ENCODE results near the gene HSPA1A. TPM values are rescaled to one million over a fixed set of nuclear protein-coding genes. Genes with fewer than 3 reads are reported as not detected.

HSPA1A gene
- total and polyA plus RNA-seq, 4 donors = 28.8 to 120 (median 77.6) TPM

- Histone ChIP-seq H3K4me1 (ENCODE audit: control insufficient read depth in 4 of 4, insufficient read depth in 4 of 4, low read length in 3 of 4) (peaks cover 6 to 10% (median 9%) of the 10 kb centered on the region in 4 donors), H3K27me3 (ENCODE audit: control insufficient read depth in 4 of 4, insufficient read depth in 4 of 4, low read length in 3 of 4) (no peaks in the 10 kb centered on the region), H3K9ac (ENCODE audit: low read depth in 1 of 2, low read length in 2 of 2) (no peak overlapping the region), H3K27ac (ENCODE audit: low read depth in 1 of 2, low read length in 2 of 2) (no peak overlapping the region), H3K4me3 (ENCODE audit: low read depth in 1 of 3, low read length in 3 of 3) (no peak overlapping the region), H3K36me3 (ENCODE audit: control insufficient read depth in 4 of 4, insufficient read depth in 3 of 4, low read depth in 1 of 4, low read length in 3 of 4) (peaks cover 17 to 35% (median 26%) of the 10 kb centered on the region in 4 donors), H3K9me3 (ENCODE audit: control insufficient read depth in 4 of 4, low read length in 3 of 4) (no peaks in the 10 kb centered on the region)
- no peak for DNase-seq (ENCODE audit: low spot score)
- TF ChIP-seq MAX (IDR thresholded peaks at IDR 0.05) = no peak
- TF ChIP-seq FOXA2 (IDR thresholded peaks at IDR 0.05) = no peak
- no peak for TF ChIP-seq FOXA1 (IDR thresholded peaks at IDR 0.05)
- TF ChIP-seq RAD21 (IDR thresholded peaks at IDR 0.05) = no peak
- WGBS = 91% methylated on average over 9 of the region's 9 CpGs
Observed at GRCh38 chr6:31842053-31842452, 26.7 kb downstream of the HSPA1A start.

- Histone ChIP-seq H3K4me1 (ENCODE audit: control insufficient read depth in 4 of 4, insufficient read depth in 4 of 4, low read length in 3 of 4) (peaks cover 0 to 3% (median 0%) of the 10 kb centered on the region in 4 donors), H3K4me3 (ENCODE audit: low read depth in 1 of 3, low read length in 3 of 3) (no peak overlapping the region), H3K27me3 (ENCODE audit: control insufficient read depth in 4 of 4, insufficient read depth in 4 of 4, low read length in 3 of 4) (no peaks in the 10 kb centered on the region), H3K9me3 (ENCODE audit: control insufficient read depth in 4 of 4, low read length in 3 of 4) (no peaks in the 10 kb centered on the region), H3K9ac (ENCODE audit: low read depth in 1 of 2, low read length in 2 of 2) (no peak overlapping the region), H3K27ac (ENCODE audit: low read depth in 1 of 2, low read length in 2 of 2) (no peak overlapping the region), H3K36me3 (ENCODE audit: control insufficient read depth in 4 of 4, insufficient read depth in 3 of 4, low read depth in 1 of 4, low read length in 3 of 4) (peaks cover 4 to 14% (median 11%) of the 10 kb centered on the region in 4 donors)
- 98% methylated on average over 3 of the region's 3 CpGs for WGBS
- TF ChIP-seq MAX (IDR thresholded peaks at IDR 0.05) (no peak), FOXA2 (IDR thresholded peaks at IDR 0.05) (no peak), TAF1 (conservative IDR thresholded peaks at IDR 0.05) (no peak), JUND (IDR thresholded peaks at IDR 0.05) (no peak), EGR1 (IDR thresholded peaks at IDR 0.05; ENCODE audit: low read depth in 2 of 2) (no peak)
- no peak for DNase-seq (ENCODE audit: low spot score)
Observed at GRCh38 chr6:31844507-31844906, 29.2 kb downstream of the HSPA1A start.

GRCh38 chr6:31847276-31847978, 32.1 kb downstream of the HSPA1A start:
- Histone ChIP-seq H3K9ac (ENCODE audit: low read depth in 1 of 2, low read length in 2 of 2) (no peak overlapping the region), H3K4me1 (ENCODE audit: control insufficient read depth in 4 of 4, insufficient read depth in 4 of 4, low read length in 3 of 4) (peaks cover 6 to 10% (median 7%) of the 10 kb centered on the region in 4 donors), H3K9me3 (ENCODE audit: control insufficient read depth in 4 of 4, low read length in 3 of 4) (no peaks in the 10 kb centered on the region), H3K36me3 (ENCODE audit: control insufficient read depth in 4 of 4, insufficient read depth in 3 of 4, low read depth in 1 of 4, low read length in 3 of 4) (peaks cover 0 to 2% (median 0%) of the 10 kb centered on the region in 4 donors), H3K27me3 (ENCODE audit: control insufficient read depth in 4 of 4, insufficient read depth in 4 of 4, low read length in 3 of 4) (no peaks in the 10 kb centered on the region), H3K4me3 (ENCODE audit: low read depth in 1 of 3, low read length in 3 of 3) (no peak overlapping the region), H3K27ac (ENCODE audit: low read depth in 1 of 2, low read length in 2 of 2) (no peak overlapping the region)
- no peak for DNase-seq (ENCODE audit: low spot score)
- 96% methylated on average over 2 of the region's 2 CpGs for WGBS
- TF ChIP-seq RAD21 (IDR thresholded peaks at IDR 0.05) (no peak), ATF3 (IDR thresholded peaks at IDR 0.05) (no peak), TAF1 (conservative IDR thresholded peaks at IDR 0.05) (no peak), YY1 (IDR thresholded peaks at IDR 0.05) (no peak), GABPA (IDR thresholded peaks at IDR 0.05 in 1 of 2, conservative IDR thresholded peaks at IDR 0.05 in 1 of 2) (no peak), MAX (IDR thresholded peaks at IDR 0.05) (no peak), FOXA2 (IDR thresholded peaks at IDR 0.05) (no peak), SP1 (IDR thresholded peaks at IDR 0.05) (no peak), NR2F2 (IDR thresholded peaks at IDR 0.05) (no peak), HNF4A (conservative IDR thresholded peaks at IDR 0.05) (no peak), CTCF (IDR thresholded peaks at IDR 0.05; ENCODE audit: low read depth, low read length, missing input control) (no peak), RXRA (IDR thresholded peaks at IDR 0.05) (no peak), EGR1 (IDR thresholded peaks at IDR 0.05; ENCODE audit: low read depth in 2 of 2) (no peak), FOXA1 (IDR thresholded peaks at IDR 0.05) (no peak), ZBTB33 (IDR thresholded peaks at IDR 0.05) (no peak), JUND (IDR thresholded peaks at IDR 0.05) (no peak), REST (IDR thresholded peaks at IDR 0.05) (no peak)
